Stimulated activated CD4-positive, alpha-beta T cell treated with anti-CD3 and anti-CD28 coated beads, Interleukin-12 subunit alpha, Interleukin-12 subunit beta, amount 100 ng/mL, for 4 hours (primary cell): ENCODE results near the gene RGS6.

Experiments used
- DNase-seq: peaks from one replicate; pipeline ENCODE4 v3.0.0-alpha.2; 2020

Gene RGS6

DNA sequence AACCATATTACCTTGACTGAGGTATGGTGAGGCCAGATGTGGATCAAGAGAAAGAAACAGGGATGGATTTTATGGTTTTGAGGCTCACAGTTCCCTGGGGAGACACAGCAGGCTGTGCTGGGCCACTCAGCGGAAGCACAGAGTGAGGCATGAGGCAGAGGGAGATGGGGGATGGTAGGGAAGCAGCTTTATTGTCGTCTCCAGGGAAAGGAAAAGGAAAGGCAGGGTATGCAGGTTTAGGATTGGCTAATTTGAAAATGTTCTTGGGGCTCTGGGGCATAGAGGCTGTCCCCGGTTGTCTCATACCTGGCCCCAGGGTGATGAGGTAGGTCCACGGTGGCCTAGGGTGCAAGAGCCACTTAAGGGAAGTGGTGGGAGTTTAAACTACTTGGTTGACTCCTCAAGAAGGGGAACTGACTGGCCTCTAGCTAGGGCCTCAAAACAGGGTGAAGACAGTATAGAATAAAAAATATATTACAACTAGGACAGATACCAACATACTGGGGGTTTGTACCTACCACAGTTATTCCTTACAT lies 322.8 kb downstream of the RGS6 start:
- DNase-seq = no peak

DNA sequence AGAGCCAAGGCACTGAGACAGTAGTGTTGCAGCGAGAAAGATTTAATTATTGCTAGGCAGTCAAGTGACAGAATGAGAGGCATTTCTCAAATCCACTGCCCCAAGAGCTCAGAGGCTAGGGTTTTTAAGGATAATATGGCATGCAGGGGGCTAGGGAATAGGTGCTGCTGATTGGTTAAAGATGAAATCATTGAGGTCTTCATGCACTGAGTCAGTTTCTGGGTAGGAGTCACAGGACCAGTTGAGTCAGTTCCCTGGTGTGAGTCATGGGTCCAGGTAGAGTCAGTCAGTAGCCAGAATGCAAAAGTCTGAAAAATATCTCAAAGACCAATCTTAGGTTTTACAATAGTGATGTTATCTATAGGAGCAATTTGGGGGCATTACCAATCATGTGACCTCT lies 323.8 kb downstream of the RGS6 start:
- no peak for DNase-seq

DNA sequence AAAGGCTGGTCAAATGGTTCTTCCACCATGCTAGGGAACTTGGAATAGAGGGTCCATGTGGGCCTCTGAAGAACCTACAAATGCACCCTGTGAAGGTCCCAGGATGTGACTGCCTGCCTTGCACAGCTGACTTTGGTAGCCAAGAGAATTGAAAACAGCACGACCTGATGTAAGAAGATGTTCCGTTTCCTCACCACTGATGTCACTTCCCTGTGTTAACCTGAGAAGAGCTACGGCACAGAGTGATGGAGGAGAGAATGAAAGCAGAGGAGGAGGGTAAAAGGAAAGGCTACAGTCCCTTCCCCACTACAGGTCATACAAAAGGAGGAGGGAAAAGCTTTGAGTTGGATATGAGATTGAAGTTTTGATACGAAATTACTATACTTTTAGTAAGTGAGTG lies 328.8 kb downstream of the RGS6 start:
- no peak for DNase-seq

GRCh38 chr14:72262771-72263170 lies 330.5 kb downstream of the RGS6 start:
- no peak for DNase-seq

GRCh38 chr14:72264716-72265115 lies 332.5 kb downstream of the RGS6 start:
- DNase-seq = no peak

- no peak for DNase-seq
Observed at GRCh38 chr14:72270147-72270727, 338.0 kb downstream of the RGS6 start.

- DNase-seq = no peak
Observed at GRCh38 chr14:72270749-72271148, 338.5 kb downstream of the RGS6 start.

GRCh38 chr14:72275242-72275641 lies 343.0 kb downstream of the RGS6 start:
- no peak for DNase-seq

GRCh38 chr14:72278316-72278715 lies 346.1 kb downstream of the RGS6 start:
- no peak for DNase-seq

DNA sequence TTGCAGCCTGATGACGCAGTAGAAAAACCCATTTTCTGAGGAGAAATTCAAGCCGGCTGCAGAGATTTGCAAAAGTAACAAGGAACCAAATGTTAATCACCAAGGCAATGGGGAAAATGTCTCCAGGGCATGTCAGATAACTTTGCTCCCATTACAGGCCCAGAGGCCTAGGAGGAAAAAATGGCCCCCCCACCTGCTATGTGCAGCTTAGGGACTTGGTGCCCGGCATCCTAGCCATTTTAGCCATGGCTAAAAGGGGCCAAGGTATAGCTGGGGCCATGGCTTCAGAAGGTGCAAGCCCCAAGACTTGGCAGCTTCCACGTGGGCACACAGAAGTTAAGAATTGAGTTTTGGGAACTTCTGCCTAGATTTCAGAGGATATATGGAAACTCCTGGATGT lies 351.9 kb downstream of the RGS6 start:
- no peak for DNase-seq

GRCh38 chr14:72290241-72290640 lies 358.0 kb downstream of the RGS6 start:
- no peak for DNase-seq

DNA sequence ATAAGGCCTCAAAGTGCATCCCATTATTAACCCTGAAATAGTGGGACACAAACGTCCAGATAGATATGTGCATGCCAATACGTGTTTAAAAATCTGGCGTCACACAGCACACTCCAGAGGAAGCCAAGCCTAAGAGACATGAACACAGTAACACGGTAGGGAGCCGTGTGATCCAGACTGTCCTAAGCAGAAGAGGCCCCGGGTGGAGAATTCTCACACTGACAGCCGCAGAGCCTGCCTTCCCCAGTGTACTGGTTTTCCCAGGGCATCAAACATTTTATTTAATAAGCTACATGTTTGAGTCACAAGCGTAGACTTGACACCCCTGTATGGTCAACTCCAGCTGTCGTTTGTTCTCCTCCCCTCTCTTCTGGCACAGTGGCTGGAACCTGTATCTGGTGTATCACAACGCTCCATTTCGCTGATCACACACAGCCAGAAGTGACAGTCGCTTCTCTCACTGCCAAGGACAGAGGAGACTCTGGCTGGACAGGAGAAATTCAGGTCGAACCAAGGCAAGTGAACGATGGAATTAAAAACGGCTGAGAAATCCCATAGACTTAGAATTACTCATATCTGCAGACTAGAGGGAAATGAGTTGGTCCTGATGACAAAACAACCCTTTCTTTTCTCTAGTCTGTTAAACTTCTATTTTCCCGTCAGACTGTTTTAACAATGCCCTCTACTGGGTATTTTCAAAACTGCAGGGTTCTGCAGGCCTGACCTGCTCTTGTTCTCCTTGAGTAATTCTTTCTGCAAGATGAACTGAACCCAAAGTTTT lies 359.9 kb downstream of the RGS6 start:
- no peak for DNase-seq

- no peak for DNase-seq
Observed at GRCh38 chr14:72292689-72293024, 360.4 kb downstream of the RGS6 start.

GRCh38 chr14:72301352-72301751 lies 369.1 kb downstream of the RGS6 start:
- DNase-seq = no peak

DNA sequence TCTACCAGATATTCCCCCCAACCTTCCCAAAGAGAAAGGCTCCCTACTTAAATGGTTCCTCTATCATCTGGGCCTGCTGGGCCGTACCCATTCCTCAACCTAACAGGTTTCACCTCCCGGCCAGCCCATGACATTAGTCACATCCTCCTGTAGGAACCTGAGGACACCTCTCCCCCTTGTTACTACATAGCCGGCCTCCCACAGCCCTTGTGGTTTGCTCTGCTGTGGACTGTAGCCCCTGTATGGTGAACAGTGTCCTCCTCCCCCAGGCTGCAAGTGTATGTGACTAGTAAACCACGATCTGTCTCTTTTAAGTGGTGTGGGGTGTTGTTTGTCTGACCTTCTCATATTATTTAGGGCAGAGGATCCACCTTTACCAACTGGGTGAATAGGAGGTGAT lies 371.7 kb downstream of the RGS6 start:
- DNase-seq = no peak

DNA sequence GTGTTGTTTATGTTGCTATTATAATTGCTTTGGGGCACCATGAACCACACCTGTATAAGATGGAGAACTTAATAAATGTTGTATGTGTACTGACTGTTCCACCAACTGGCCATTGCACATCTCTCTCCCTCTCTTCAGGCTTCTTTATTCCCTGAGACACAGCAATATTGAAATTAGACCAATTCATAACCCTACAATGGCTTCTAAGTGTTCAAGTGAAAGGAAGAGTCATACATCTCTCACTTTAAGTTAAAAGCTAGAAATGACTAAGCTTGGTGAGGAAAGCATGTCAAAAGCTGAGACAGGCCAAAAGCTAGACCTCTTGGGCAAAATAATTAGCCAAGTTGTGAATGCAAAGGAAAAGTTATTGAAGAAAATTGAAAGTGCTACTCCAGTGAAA lies 373.3 kb downstream of the RGS6 start:
- no peak for DNase-seq

DNA sequence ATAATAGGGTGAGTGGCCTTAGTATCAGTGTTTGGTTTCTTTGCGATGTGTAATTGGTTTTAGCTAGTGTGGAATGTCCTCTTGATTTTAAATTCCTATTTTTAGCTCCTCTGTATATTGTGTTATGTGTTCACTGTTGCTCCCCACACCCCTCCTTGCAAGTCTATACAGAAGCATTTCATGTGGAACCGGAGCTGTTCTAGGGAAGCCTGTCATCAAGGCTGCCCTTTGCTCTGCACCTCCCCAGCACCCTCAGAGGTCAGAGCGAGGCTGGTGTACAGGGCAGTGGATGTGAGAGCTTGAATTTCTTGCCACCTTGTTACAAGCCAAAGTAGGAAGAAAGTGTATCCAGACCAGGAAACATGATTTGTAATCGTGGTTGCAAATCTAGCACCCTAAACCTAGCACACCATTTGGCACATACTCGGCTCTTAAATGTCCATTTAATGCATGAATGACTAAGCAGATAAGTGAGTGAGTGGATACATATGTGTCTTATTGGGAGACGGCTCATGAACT lies 376.8 kb downstream of the RGS6 start:
- DNase-seq = no peak

DNA sequence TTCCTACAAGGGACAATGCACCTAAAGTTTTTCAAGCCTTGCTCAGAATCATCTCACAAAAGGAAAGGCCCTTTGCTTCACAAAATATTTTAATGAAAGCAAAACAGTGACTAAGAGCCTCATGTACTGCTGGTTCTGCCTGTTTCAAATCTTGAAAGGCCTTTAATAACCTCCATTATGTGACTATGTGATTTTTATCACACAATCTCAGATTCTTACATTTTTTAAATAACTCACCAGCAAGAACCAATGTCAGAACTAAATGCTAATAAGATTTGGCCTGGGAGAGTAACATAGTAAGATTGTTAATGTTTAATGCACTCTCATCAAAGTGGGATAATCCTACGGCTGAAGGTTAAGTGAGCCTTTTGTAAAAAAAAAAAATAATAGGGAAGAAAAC lies 378.9 kb downstream of the RGS6 start:
- no peak for DNase-seq

DNA sequence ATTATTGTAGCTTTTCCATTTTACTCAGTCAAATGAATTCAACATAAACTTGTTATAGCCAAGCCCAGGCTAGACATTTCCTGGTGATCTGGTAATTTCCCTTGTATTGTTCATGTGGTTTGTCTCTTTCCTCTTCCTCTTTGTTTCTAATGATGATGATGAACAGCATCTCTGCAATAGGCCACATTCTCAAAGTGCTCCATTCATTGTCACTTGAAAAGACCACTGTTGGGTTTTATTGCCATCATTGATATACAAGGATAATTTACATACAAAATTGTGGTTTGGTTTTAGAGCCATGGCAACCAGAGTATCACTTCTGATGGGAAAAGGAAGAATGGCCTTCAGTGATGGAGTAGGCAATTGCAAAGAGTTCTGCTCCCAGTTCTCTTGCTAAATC lies 379.3 kb downstream of the RGS6 start:
- no peak for DNase-seq

DNA sequence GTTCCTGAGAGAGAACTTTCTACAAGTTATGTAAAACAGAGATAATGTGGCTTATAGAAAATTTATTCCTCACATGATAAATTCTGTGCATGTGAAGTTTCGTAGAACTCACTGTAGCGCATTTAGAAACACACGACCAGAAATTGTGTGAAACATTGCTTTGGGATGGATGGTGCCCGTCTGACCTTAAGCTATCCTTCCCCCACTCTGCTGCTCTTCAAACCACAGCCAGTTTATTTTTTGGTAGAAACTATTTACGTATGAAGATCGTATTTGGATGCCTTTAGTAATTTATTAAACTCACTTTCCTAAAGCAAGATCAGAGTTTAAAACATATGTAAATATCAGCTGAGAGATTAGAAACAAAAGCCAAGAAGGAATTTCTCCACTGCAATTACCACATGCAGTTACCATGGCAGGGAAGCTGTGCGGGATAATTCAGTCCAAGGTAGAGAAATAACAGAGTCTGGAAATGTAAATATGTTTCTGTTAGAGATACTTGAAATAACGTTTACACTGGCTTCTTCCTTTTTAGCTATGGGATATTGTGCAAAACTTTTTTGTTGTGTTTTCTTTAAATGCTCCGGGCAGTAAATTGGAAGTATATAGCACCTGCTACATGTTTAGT lies 382.7 kb downstream of the RGS6 start:
- no peak for DNase-seq

- no peak for DNase-seq
Observed at GRCh38 chr14:72315714-72316113, 383.5 kb downstream of the RGS6 start.

DNA sequence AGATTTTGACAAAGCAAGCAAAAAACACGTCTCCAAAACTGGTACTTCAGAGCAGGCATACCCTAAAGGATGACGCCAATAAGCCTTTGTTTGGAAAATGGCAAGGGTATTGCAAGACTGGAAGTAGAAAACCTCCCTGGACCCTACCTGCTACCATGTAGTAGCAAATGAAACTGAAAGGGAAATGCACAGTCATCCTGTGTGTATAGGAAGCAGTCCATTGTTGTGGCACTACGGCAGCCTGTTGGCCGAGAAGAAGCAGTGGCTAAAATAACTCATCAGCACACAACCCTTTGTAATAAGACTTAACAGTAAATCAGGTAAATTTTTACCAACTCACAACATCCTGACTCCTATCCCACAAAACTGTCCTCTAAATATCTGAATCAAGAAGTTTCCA lies 386.4 kb downstream of the RGS6 start:
- DNase-seq = no peak

- no peak for DNase-seq
Observed at GRCh38 chr14:72332046-72332445, 399.8 kb downstream of the RGS6 start.

- DNase-seq = no peak
Observed at GRCh38 chr14:72332871-72333270, 400.6 kb downstream of the RGS6 start.
